ENCODE measurements around the gene CLEC16A.
"Not testable (repeated sequence)": the region's sequence is repeated elsewhere in the genome, so short reads cannot be mapped to it uniquely, and the experiment has no call there.

Gene CLEC16A

GRCh38 chr16:11088831-11089230 is 144.5 kb downstream of the CLEC16A start:
- no peak for DNase-seq

GRCh38 chr16:11089504-11090124 is 145.2 kb downstream of the CLEC16A start:
- DNase-seq, result no peak

- no peak for DNase-seq
Measured at GRCh38 chr16:11090232-11090631, 145.9 kb downstream of the CLEC16A start.

GRCh38 chr16:11091021-11091785 is 146.8 kb downstream of the CLEC16A start:
- DNase-seq, result no peak

GRCh38 chr16:11092788-11093571 is 148.6 kb downstream of the CLEC16A start:
- DNase-seq, result no peak

GRCh38 chr16:11093572-11094074 is 149.3 kb downstream of the CLEC16A start:
- DNase-seq, result no peak

- no peak for DNase-seq
Measured at GRCh38 chr16:11094075-11094856, 149.9 kb downstream of the CLEC16A start.

- DNase-seq, result no peak
Measured at GRCh38 chr16:11094857-11095565, 150.6 kb downstream of the CLEC16A start.

- no peak for DNase-seq
Measured at GRCh38 chr16:11095935-11096334, 151.6 kb downstream of the CLEC16A start.

- DNase-seq, result no peak
Measured at GRCh38 chr16:11097094-11097786, 152.9 kb downstream of the CLEC16A start.

GRCh38 chr16:11097787-11098167 is 153.4 kb downstream of the CLEC16A start:
- no peak for DNase-seq

GRCh38 chr16:11098601-11099390 is 154.4 kb downstream of the CLEC16A start:
- DNase-seq, result no peak

GRCh38 chr16:11099672-11100205 is 155.4 kb downstream of the CLEC16A start:
- no peak for DNase-seq

- no peak for DNase-seq
Measured at GRCh38 chr16:11100239-11100750, 155.9 kb downstream of the CLEC16A start.

- no peak for DNase-seq
Measured at GRCh38 chr16:11101283-11101682, 156.9 kb downstream of the CLEC16A start.

GRCh38 chr16:11101695-11102522 is 157.5 kb downstream of the CLEC16A start:
- no peak for DNase-seq

GRCh38 chr16:11102523-11102898 is 158.1 kb downstream of the CLEC16A start:
- DNase-seq, result no peak

- DNase-seq, result not testable (repeated sequence)
Measured at GRCh38 chr16:11103301-11103700, 158.9 kb downstream of the CLEC16A start.
